ENCODE results near the gene RICTOR. TPM values are rescaled to one million over a fixed set of nuclear protein-coding genes. Genes with fewer than 3 reads are reported as not detected.

RICTOR gene
- total and polyA plus RNA-seq, 2 of the 4 experiments (the other 2 are of a cell fraction): 4.1 to 35.7 TPM

GRCh38 chr5:38953426-38954012 is 120.7 kb downstream of the RICTOR start:
- ChIA-PET POLR2A (ENCODE audit: unreplicated experiment) (no interaction called here), CTCF (no interaction called here)
- no peak for ATAC-seq (ENCODE audit: low read depth)
- Histone ChIP-seq H3K27me3 (ENCODE audit: control insufficient read depth, insufficient read depth, low read length) (no peaks in the 10 kb centered on the region), H3K36me3 (ENCODE audit: control insufficient read depth, insufficient read depth, low read length) (peaks cover 22% of the 10 kb centered on the region), H3K4me1 (ENCODE audit: control insufficient read depth, insufficient read depth, low read length) (0 out of 2 replicates have a peak, but pooled peaks cover 2% of the 10 kb centered on the region), H2BK5ac (ENCODE audit: low read depth, low read length, poor library complexity, severe bottlenecking) (no peak overlapping the region), H2AK9ac (replicated peaks; ENCODE audit: low read depth, low read length, poor library complexity) (no peak overlapping the region), H2BK15ac (ENCODE audit: low read depth, low read length) (no peak overlapping the region), H3K9me3 (ENCODE audit: control insufficient read depth, insufficient read depth, low read length) (no peaks in the 10 kb centered on the region), H3K9ac (ENCODE audit: low read depth, low read length) (no peak overlapping the region), H4K8ac (ENCODE audit: low read depth in 2 of 2, low read length in 2 of 2) (no peak overlapping the region), H3K27ac (ENCODE audit: insufficient read depth, low read length) (no peak overlapping the region), H3K14ac (replicated peaks; ENCODE audit: low read depth, low read length) (no peak overlapping the region), H2AK5ac (ENCODE audit: low read depth, low read length) (no peak overlapping the region), H2BK20ac (ENCODE audit: low read depth, low read length) (no peak overlapping the region), H3K4me2 (ENCODE audit: low read depth, low read length) (no peak overlapping the region), H3K4ac (ENCODE audit: low read depth, low read length) (no peak overlapping the region), H4K20me1 (ENCODE audit: insufficient read depth, low read length) (no peaks in the 10 kb centered on the region), H3K56ac (ENCODE audit: extremely low read depth, insufficient read depth, low read length) (no peak overlapping the region), H3K4me3 (ENCODE audit: insufficient read depth, low read depth, low read length) (no peak overlapping the region), H3K23ac (ENCODE audit: low read depth, low read length) (no peak overlapping the region), H4K91ac (ENCODE audit: insufficient read depth, low read depth, low read length) (no peak overlapping the region), H2AFZ (replicated peaks; ENCODE audit: low read length, poor library complexity) (no peak overlapping the region), H2BK120ac (ENCODE audit: low read depth, low read length) (no peak overlapping the region), H3K18ac (ENCODE audit: low read depth, low read length) (no peak overlapping the region), H3K79me1 (ENCODE audit: low read depth in 1 of 2, low read length in 2 of 2) (peaks cover 3 to 11% of the 10 kb centered on the region in 2 experiments; a peak in 1 of 4 replicates), H4K5ac (ENCODE audit: low read depth, low read length) (no peak overlapping the region), H3K9me1 (ENCODE audit: insufficient read depth, low read length) (no peaks in the 10 kb centered on the region)
- DNase-seq: no peak
- in situ Hi-C loops (cut with MboI; ENCODE audit: low sequenced_read_pairs) (no loop called here), dilution Hi-C loops (cut with HindIII; ENCODE audit: low sequenced_read_pairs, unreplicated experiment) (no loop called here), intact Hi-C loops (cut with micrococcal nuclease) (no loop called here)
- no TSS peak for BruUV-seq (replicated peaks)
- WGBS, 2 experiments (ENCODE audit: extremely low coverage in 2 of 2, insufficient read length in 1 of 2): no CpG with 5 or more reads among the region's 4 CpGs
- TF ChIP-seq ELK1 (IDR thresholded peaks at IDR 0.05; ENCODE audit: borderline replicate concordance, low read depth, low read length) (no peak), MXI1 (IDR thresholded peaks at IDR 0.05; ENCODE audit: borderline replicate concordance, low read depth, low read length) (no peak), FOS (IDR thresholded peaks at IDR 0.05; ENCODE audit: low read depth, low read length) (no peak), RAD21 (IDR thresholded peaks at IDR 0.05; ENCODE audit: low read length) (no peak), RCOR1 (IDR thresholded peaks at IDR 0.05; ENCODE audit: insufficient replicate concordance, low read length) (no peak), MAZ (IDR thresholded peaks at IDR 0.05; ENCODE audit: borderline replicate concordance, low read depth, low read length) (no peak), USF2 (IDR thresholded peaks at IDR 0.05; ENCODE audit: low read depth, low read length) (no peak), NFE2L2 (IDR thresholded peaks at IDR 0.05; ENCODE audit: low read depth, low read length) (no peak), BHLHE40 (IDR thresholded peaks at IDR 0.05; ENCODE audit: low read depth, low read length) (no peak), CTCF (conservative IDR thresholded peaks at IDR 0.05; ENCODE audit: low read depth, low read length) (no peak), CHD1 (IDR thresholded peaks at IDR 0.05; ENCODE audit: low read depth, low read length) (no peak), POLR2A (IDR thresholded peaks at IDR 0.05; ENCODE audit: low read depth, low read length) (no peak), SMC3 (IDR thresholded peaks at IDR 0.05; ENCODE audit: low read depth, low read length) (no peak), RFX5 (IDR thresholded peaks at IDR 0.05; ENCODE audit: low read depth, low read length) (no peak), CEBPB (IDR thresholded peaks at IDR 0.05; ENCODE audit: low read depth, low read length) (no peak), MAFK (IDR thresholded peaks at IDR 0.05; ENCODE audit: low read depth, low read length) (no peak)
